ENCODE data around the gene SIPA1. TPM values are rescaled to one million over a fixed set of nuclear protein-coding genes. Genes with fewer than 3 reads are reported as not detected.
A peak's percentile ranks its signal among the peaks of the same experiment; 100 is the strongest.
"Not testable (repeated sequence)": the region's sequence is repeated elsewhere in the genome, so short reads cannot be mapped to it uniquely, and the experiment has no call there.

Gene SIPA1
- total RNA-seq, 4 donors from 2014 or later: 22.4 to 174 (median 30.9) TPM

DNA sequence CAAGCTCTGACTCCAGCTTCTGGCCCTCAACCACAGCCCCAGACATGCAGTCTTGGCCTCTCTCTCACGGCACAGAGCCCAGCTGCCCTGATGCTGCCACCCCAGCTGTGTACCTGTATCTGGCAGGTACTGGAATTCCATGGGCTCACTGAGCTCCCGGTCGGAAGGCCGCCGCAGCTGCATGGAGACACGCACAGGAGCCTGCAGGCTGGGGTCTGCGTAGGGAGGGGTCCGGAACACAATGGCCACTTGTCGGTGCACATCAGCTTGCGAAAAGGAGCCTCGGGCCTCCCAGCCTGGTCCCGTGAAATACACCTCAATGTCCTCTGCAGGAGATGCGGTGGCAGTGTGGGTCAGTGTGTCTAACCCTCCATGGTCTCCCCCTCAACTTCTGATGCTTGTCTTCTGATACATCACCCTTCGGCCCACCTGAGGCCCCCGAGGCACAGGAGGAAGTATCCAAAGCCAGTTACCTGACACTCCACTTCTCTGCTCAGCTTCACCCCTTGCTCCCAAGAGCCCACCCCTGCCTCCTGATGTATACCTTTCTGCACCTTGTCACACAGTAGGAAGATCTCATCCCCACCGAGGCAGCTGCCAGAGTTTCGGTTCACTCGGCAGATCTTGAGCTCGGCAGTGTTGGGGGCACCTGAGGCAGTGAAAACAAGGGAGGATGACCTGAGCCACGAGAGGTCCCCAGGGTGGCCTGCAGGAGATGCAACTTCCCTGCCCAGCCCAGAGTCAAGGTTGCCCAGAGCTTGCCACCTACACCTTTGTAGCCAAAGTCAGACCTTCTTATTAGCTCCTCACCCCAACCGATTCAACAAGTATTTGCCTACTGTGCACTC is 20.5 kb downstream of the SIPA1 start:
- H3K27ac ChIP-seq: no peak overlapping the region
- in situ Hi-C loops (cut with MboI; ENCODE audit: low pct_ligation_motif_present in 1 of 4, low pct_unique_long_range_greater_than_20kb in 1 of 4, low sequenced_read_pairs in 3 of 4): no loop called here
- intact Hi-C loops (cut with DNase I; ENCODE audit: low total_unique reads): no loop called here
- 93% methylated on average over 21 of the region's 21 CpGs; no CpG with 5 or more reads in 1 of the 2 donors for WGBS, 2 donors (ENCODE audit: low coverage in 1 of 2)
- no peak for DNase-seq
- H3K9me3 ChIP-seq: no peaks in the 10 kb centered on the region
- no peaks in the 10 kb centered on the region for H3K27me3 ChIP-seq
- H3K36me3 ChIP-seq: peaks cover 0 to 53% (median 25%) of the 10 kb centered on the region in 4 donors
- TF ChIP-seq POLR2A (IDR thresholded peaks at IDR 0.05): no peak
- TF ChIP-seq, protein P1, sequence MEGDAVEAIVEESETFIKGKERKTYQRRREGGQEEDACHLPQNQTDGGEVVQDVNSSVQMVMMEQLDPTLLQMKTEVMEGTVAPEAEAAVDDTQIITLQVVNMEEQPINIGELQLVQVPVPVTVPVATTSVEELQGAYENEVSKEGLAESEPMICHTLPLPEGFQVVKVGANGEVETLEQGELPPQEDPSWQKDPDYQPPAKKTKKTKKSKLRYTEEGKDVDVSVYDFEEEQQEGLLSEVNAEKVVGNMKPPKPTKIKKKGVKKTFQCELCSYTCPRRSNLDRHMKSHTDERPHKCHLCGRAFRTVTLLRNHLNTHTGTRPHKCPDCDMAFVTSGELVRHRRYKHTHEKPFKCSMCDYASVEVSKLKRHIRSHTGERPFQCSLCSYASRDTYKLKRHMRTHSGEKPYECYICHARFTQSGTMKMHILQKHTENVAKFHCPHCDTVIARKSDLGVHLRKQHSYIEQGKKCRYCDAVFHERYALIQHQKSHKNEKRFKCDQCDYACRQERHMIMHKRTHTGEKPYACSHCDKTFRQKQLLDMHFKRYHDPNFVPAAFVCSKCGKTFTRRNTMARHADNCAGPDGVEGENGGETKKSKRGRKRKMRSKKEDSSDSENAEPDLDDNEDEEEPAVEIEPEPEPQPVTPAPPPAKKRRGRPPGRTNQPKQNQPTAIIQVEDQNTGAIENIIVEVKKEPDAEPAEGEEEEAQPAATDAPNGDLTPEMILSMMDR (IDR thresholded peaks at IDR 0.05): no peak
- no peak for TF ChIP-seq EP300 (IDR thresholded peaks at IDR 0.05; ENCODE audit: low read depth)
- no peak for TF ChIP-seq POLR2AphosphoS5 (IDR thresholded peaks at IDR 0.05)
- H3K4me1 ChIP-seq: peaks cover 20 to 36% (median 25%) of the 10 kb centered on the region in 4 donors
- no peak overlapping the region for H3K4me3 ChIP-seq

DNA sequence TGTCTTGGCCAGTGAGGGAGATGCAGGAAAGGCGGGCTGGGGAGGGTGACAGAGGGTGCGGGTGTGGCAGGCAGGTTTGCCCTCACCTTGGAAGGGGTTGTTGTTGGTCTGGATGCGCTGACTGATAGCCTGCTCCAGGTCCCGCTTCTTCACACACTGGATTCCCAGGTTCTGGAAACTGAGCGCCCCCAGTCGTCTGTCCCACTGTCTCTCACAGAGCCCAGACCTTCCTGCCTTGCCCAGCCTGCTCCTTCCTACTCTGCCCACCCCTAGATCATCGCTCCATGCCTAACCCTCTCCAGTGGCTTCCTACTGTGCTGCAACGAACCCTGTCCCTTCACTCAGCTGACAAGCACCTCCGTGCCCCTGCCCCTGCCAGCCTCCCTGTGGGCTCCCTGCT is 22.1 kb downstream of the SIPA1 start:
- H3K27ac ChIP-seq: peak overlapping the region in 1 of 4 donors; percentile 18
- intact Hi-C loops (cut with DNase I; ENCODE audit: low total_unique reads) (no loop called here), in situ Hi-C loops (cut with MboI; ENCODE audit: low pct_ligation_motif_present in 1 of 4, low pct_unique_long_range_greater_than_20kb in 1 of 4, low sequenced_read_pairs in 3 of 4) (no loop called here)
- peaks cover 17 to 32% (median 25%) of the 10 kb centered on the region in 4 donors for H3K4me1 ChIP-seq
- no peaks in the 10 kb centered on the region for H3K27me3 ChIP-seq
- no peak overlapping the region for H3K4me3 ChIP-seq
- TF ChIP-seq, protein P1 (IDR thresholded peaks at IDR 0.05): no peak
- TF ChIP-seq POLR2A (IDR thresholded peaks at IDR 0.05) (no peak), EP300 (IDR thresholded peaks at IDR 0.05; ENCODE audit: low read depth) (no peak), POLR2AphosphoS5 (IDR thresholded peaks at IDR 0.05) (no peak)
- no peak for DNase-seq
- 92 to 100% methylated on average over 2 to 9 of the region's 9 CpGs for WGBS, 2 donors (ENCODE audit: low coverage in 1 of 2)
- peaks cover 0 to 49% (median 23%) of the 10 kb centered on the region in 4 donors for H3K36me3 ChIP-seq
- no peaks in the 10 kb centered on the region for H3K9me3 ChIP-seq

DNA sequence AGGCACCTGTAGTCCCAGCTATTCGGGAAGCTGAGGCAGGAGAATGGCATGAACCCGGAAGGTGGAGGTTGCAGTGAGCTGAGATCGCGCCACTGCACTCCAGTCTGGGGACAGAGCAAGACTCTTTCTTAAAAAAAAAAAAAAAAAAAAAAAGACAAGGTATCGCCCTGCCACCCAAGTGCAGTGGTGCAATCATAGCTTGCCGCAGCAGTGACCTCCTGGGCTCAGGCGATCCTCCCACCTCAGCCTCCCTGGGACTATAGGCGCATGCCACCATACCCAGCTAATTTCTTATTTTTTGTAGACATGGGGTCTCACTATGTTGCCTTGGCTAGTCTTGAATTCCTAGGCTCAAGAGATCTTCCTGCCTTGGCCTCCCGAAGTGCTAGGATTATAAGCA is 23.0 kb downstream of the SIPA1 start:
- 96 to 100% methylated on average over 2 to 9 of the region's 9 CpGs for WGBS, 2 donors (ENCODE audit: low coverage in 1 of 2)
- DNase-seq; H3K9me3 ChIP-seq; H3K27me3 ChIP-seq; intact Hi-C loops (cut with DNase I; ENCODE audit: low total_unique reads); H3K4me3 ChIP-seq; in situ Hi-C loops (cut with MboI; ENCODE audit: low pct_ligation_motif_present in 1 of 4, low pct_unique_long_range_greater_than_20kb in 1 of 4, low sequenced_read_pairs in 3 of 4): not testable (repeated sequence)
- H3K36me3 ChIP-seq: peaks cover 0 to 42% (median 19%) of the 10 kb centered on the region in 4 donors
- H3K27ac ChIP-seq: peak overlapping the region in 3 of 4 donors; percentile 96 to 99 (median 98)
- H3K4me1 ChIP-seq: peaks cover 17 to 29% (median 25%) of the 10 kb centered on the region in 4 donors

DNA sequence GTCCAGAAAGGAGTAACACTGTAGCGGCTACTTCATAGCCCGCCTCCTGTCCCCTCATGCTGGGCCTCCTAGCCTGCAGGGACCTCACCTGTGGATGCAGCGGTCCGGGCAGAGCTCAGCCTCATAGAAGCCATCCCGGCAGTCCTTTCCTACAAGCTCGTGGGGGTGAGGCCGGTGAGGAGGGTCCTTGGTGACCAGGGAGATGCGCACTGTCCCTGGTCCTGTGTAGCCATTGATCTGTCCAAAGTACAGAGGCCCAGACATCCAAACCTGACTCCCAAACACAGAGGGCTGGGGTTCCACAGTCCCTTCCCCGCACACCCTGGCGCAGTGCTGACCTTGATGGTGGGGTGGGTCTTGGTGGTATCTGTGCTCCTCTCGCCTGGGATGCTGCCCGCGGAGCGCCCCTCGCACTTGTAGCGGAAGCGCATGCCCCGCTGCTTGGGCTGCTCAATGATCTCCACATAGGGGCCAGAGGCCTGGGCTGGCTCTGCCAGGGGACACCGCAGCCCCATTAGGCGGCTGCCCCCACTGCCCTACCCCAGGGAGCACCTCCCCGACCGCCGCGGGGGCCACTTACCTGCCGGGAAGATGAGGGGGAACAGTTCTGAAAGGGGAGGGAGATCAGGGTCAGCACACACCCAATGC is 23.8 kb downstream of the SIPA1 start:
- peaks cover 0 to 35% (median 17%) of the 10 kb centered on the region in 4 donors for H3K36me3 ChIP-seq
- TF ChIP-seq POLR2AphosphoS5 (IDR thresholded peaks at IDR 0.05) (no peak), EP300 (IDR thresholded peaks at IDR 0.05; ENCODE audit: low read depth) (no peak), POLR2A (IDR thresholded peaks at IDR 0.05) (no peak)
- TF ChIP-seq, protein P1 (IDR thresholded peaks at IDR 0.05): no peak
- WGBS, 2 donors (ENCODE audit: low coverage in 1 of 2): 53% methylated on average over 24 of the region's 25 CpGs; no CpG with 5 or more reads in 1 of the 2 donors
- in situ Hi-C loops (cut with MboI; ENCODE audit: low pct_ligation_motif_present in 1 of 4, low pct_unique_long_range_greater_than_20kb in 1 of 4, low sequenced_read_pairs in 3 of 4) (no loop called here), intact Hi-C loops (cut with DNase I; ENCODE audit: low total_unique reads) (no loop called here)
- H3K9me3 ChIP-seq: no peaks in the 10 kb centered on the region
- H3K27me3 ChIP-seq: no peaks in the 10 kb centered on the region
- peaks cover 17 to 29% (median 25%) of the 10 kb centered on the region in 4 donors for H3K4me1 ChIP-seq
- H3K27ac ChIP-seq: peak overlapping the region; percentile 96 to 99 (median 98)
- DNase-seq: no peak
- H3K4me3 ChIP-seq: peak overlapping the region; percentile 78 to 99 (median 86)

Data from transverse colon (tissue), 4 donors.